ENCODE results near the gene CXADR. TPM values are rescaled to one million over a fixed set of nuclear protein-coding genes. Genes with fewer than 3 reads are reported as not detected.

The CXADR gene
- total and polyA plus RNA-seq, 5 donors from 2014 or later: 0.07 to 1.1 (median 0.25) TPM

DNA sequence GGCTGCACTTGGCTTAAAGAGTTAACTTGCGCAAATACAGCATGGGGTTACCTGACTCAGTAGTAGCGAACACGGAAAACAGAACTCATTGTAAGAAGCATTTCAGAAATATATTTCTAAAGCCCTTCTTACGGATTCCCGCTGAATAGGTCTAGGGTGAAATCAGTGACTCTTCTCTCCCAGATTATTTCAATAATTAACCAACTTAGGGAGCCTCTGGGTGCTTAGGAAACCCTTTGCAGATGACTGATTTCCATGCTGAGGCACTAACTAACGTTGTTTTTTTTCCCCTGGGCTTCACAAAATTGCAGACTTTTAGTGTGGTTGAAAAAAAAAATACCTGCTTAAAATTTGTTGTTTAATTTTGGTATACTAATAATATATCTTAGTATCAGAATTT is 59.6 kb downstream of the CXADR start:
- Histone ChIP-seq H3K36me3 (ENCODE audit: control insufficient read depth, insufficient read depth, low read length) (no peaks in the 10 kb centered on the region), H3K9me3 (ENCODE audit: control insufficient read depth in 2 of 2, low read length in 2 of 2) (no peaks in the 10 kb centered on the region), H3K4me1 (ENCODE audit: control insufficient read depth, insufficient read depth, low read length, poor library complexity, severe bottlenecking) (no peaks in the 10 kb centered on the region), H3K27me3 (ENCODE audit: control insufficient read depth, insufficient read depth, low read length) (peaks cover 3% of the 10 kb centered on the region), H3K4me3 (ENCODE audit: low read depth, low read length) (no peak overlapping the region), H3K27ac (ENCODE audit: insufficient read depth, low read length, poor library complexity, severe bottlenecking) (no peak overlapping the region)
- Mint-ChIP-seq H3K27ac (no peak overlapping the region), H3K4me3 (no peak overlapping the region), H3K36me3 (no peaks in the 10 kb centered on the region), H3K4me1 (no peaks in the 10 kb centered on the region), H3K27me3 (peaks cover 16% of the 10 kb centered on the region), H3K9me3 (no peaks in the 10 kb centered on the region)
- no peak for ATAC-seq (ENCODE audit: low read depth in 2 of 2)
- no peak for DNase-seq

DNA sequence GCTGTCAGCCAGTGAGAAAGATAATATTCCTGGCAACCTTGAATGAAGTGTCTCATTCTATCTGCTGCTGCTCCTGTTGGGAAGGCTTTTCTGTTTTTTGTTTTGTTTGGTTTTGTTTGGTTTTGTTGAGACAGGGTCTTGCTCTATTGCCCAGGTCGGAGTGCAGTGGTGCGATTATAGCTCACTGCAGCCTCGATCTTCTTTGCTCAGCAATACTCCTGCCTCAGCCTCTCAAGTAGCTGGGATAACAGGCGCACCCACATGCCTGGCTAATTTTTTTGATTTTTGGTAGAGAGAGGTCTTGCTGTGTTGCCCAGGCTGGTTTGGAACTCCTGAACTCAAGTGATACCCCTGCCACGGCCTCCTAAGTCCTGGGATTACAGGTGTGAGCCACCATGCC is 62.2 kb downstream of the CXADR start:
- Mint-ChIP-seq H3K27me3 (peaks cover 16% of the 10 kb centered on the region), H3K4me1 (no peaks in the 10 kb centered on the region), H3K9me3 (no peaks in the 10 kb centered on the region), H3K36me3 (no peaks in the 10 kb centered on the region), H3K4me3 (no peak overlapping the region), H3K27ac (no peak overlapping the region)
- H3K36me3 ChIP-seq (ENCODE audit: control insufficient read depth, insufficient read depth, low read length): no peaks in the 10 kb centered on the region
- ATAC-seq (ENCODE audit: low read depth in 2 of 2): no peak
- no peaks in the 10 kb centered on the region for H3K4me1 ChIP-seq (ENCODE audit: control insufficient read depth, insufficient read depth, low read length, poor library complexity, severe bottlenecking)
- no peaks in the 10 kb centered on the region for H3K9me3 ChIP-seq (ENCODE audit: control insufficient read depth in 2 of 2, low read length in 2 of 2)
- no peak overlapping the region for H3K27ac ChIP-seq (ENCODE audit: insufficient read depth, low read length, poor library complexity, severe bottlenecking)
- no peak for DNase-seq
- H3K27me3 ChIP-seq (ENCODE audit: control insufficient read depth, insufficient read depth, low read length): peaks cover 3% of the 10 kb centered on the region
- H3K4me3 ChIP-seq (ENCODE audit: low read depth, low read length): no peak overlapping the region

DNA sequence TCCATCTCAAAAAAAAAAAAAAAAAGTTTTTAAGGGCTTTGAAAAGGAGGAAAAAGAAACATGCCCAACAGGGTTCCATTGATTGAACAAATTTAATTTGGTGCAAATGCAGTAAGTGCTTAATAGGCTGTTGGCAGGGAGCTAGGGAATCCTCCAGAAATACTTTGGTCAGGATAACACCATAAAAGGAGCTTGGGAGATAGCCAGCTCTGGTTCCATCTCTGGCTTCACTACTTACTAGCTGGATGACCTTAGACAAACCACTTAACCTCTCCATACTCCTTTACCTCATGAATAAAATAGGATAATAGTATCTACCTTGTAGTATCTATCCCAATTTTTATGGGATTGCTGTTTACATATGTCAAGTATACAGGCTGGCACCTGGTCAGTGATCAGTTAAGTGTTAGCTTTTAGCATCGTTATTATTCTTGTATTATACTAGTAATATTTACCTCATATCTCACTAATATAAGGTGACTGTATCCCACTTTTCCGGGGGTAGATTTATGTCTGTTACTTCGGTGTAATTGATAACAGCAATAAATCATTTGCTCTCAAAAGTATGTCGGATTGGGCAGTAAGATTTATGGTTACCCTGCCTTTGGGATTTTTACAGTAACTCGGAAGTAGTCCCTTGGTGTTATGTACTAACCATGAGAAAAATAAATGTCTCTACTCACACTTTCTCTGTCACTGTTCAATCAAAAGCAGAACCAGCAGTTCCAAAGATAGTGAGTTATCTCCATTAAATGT is 63.4 kb downstream of the CXADR start:
- H3K9me3 ChIP-seq (ENCODE audit: control insufficient read depth in 2 of 2, low read length in 2 of 2): no peaks in the 10 kb centered on the region

GRCh38 chr21:17577701-17578100 is 64.9 kb downstream of the CXADR start:
- no peak overlapping the region for H3K4me3 ChIP-seq (ENCODE audit: low read depth, low read length)
- no peaks in the 10 kb centered on the region for H3K4me1 Mint-ChIP-seq

More for the DNA sequence above, 63.4 kb downstream of the CXADR start:
- peaks cover 16% of the 10 kb centered on the region for H3K27me3 Mint-ChIP-seq
- no peak overlapping the region for H3K4me3 Mint-ChIP-seq
- Histone ChIP-seq H3K36me3 (ENCODE audit: control insufficient read depth, insufficient read depth, low read length) (no peaks in the 10 kb centered on the region), H3K4me1 (ENCODE audit: control insufficient read depth, insufficient read depth, low read length, poor library complexity, severe bottlenecking) (no peaks in the 10 kb centered on the region), H3K4me3 (ENCODE audit: low read depth, low read length) (no peak overlapping the region), H3K27me3 (ENCODE audit: control insufficient read depth, insufficient read depth, low read length) (peaks cover 3% of the 10 kb centered on the region), H3K27ac (ENCODE audit: insufficient read depth, low read length, poor library complexity, severe bottlenecking) (no peak overlapping the region)
- no peak for DNase-seq
- H3K27ac Mint-ChIP-seq: no peak overlapping the region
- H3K9me3 Mint-ChIP-seq: no peaks in the 10 kb centered on the region
- no peaks in the 10 kb centered on the region for H3K36me3 Mint-ChIP-seq
- H3K4me1 Mint-ChIP-seq: no peaks in the 10 kb centered on the region
- ATAC-seq (ENCODE audit: low read depth in 2 of 2): no peak

DNA sequence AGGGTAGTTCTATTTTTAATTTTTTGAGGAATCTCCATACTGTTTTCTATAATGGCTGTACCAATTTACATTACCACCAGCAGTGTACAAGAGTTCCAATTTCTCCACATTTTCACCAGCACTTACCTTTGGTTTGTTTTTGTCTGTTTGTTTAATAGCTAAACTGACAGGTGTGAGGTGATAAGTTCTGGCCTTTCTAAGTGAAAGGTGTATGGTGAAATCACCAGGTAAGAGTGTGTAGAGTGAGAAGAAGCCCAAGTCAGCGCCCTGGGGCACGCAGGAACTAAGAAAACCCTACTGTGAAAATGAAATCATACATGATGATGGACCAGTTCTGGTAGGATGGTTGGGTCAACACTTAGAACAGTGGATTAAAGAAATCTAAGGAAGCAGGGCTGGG is 65.3 kb downstream of the CXADR start:
- no peak overlapping the region for H3K27ac Mint-ChIP-seq
- no peak overlapping the region for H3K4me3 Mint-ChIP-seq
- peaks cover 3% of the 10 kb centered on the region for H3K27me3 ChIP-seq (ENCODE audit: control insufficient read depth, insufficient read depth, low read length)
- H3K9me3 ChIP-seq (ENCODE audit: control insufficient read depth in 2 of 2, low read length in 2 of 2): no peaks in the 10 kb centered on the region
- ATAC-seq (ENCODE audit: low read depth in 2 of 2) (no peak), DNase-seq (no peak)
- no peak overlapping the region for H3K27ac ChIP-seq (ENCODE audit: insufficient read depth, low read length, poor library complexity, severe bottlenecking)
- H3K4me1 ChIP-seq (ENCODE audit: control insufficient read depth, insufficient read depth, low read length, poor library complexity, severe bottlenecking): no peaks in the 10 kb centered on the region
- H3K36me3 Mint-ChIP-seq: no peaks in the 10 kb centered on the region
- no peak overlapping the region for H3K4me3 ChIP-seq (ENCODE audit: low read depth, low read length)
- peaks cover 18% of the 10 kb centered on the region for H3K27me3 Mint-ChIP-seq
- no peaks in the 10 kb centered on the region for H3K36me3 ChIP-seq (ENCODE audit: control insufficient read depth, insufficient read depth, low read length)
- peaks cover 0 to 3% (median 0%) of the 10 kb centered on the region in 7 donors for H3K9me3 Mint-ChIP-seq
- H3K4me1 Mint-ChIP-seq: no peaks in the 10 kb centered on the region

More at GRCh38 chr21:17577701-17578100, 64.9 kb downstream of the CXADR start:
- no peaks in the 10 kb centered on the region for H3K4me1 ChIP-seq (ENCODE audit: control insufficient read depth, insufficient read depth, low read length, poor library complexity, severe bottlenecking)
- Mint-ChIP-seq H3K36me3 (no peaks in the 10 kb centered on the region), H3K27me3 (peaks cover 21% of the 10 kb centered on the region), H3K27ac (no peak overlapping the region), H3K9me3 (peaks cover 0 to 3% (median 0%) of the 10 kb centered on the region in 7 donors), H3K4me3 (no peak overlapping the region)
- peaks cover 3% of the 10 kb centered on the region for H3K27me3 ChIP-seq (ENCODE audit: control insufficient read depth, insufficient read depth, low read length)
- H3K27ac ChIP-seq (ENCODE audit: insufficient read depth, low read length, poor library complexity, severe bottlenecking): no peak overlapping the region
- H3K36me3 ChIP-seq (ENCODE audit: control insufficient read depth, insufficient read depth, low read length): no peaks in the 10 kb centered on the region
- H3K9me3 ChIP-seq (ENCODE audit: control insufficient read depth in 2 of 2, low read length in 2 of 2): no peaks in the 10 kb centered on the region
- DNase-seq (no peak), ATAC-seq (ENCODE audit: low read depth in 2 of 2) (no peak)

DNA sequence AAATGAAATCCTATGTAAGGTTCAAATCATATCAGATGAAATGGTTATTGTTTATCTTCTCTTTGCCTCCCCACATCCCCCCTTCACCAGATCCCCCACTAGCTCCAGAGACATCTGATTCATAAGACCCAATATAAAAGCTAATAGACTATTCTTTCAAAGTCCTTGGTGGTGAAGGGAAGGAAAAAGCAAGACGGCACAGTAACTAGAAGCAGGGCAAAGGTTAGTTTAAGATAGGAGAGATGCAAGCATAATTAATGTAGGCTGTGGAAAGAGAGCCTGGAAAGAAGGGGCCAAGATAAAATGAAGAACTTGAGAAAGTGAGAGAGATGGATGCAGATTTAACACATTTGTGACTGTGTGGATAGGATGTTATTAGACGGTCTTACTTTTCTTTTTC is 66.0 kb downstream of the CXADR start:
- H3K36me3 Mint-ChIP-seq: no peaks in the 10 kb centered on the region
- no peak for ATAC-seq (ENCODE audit: low read depth in 2 of 2)
- H3K9me3 Mint-ChIP-seq: peaks cover 0 to 3% (median 0%) of the 10 kb centered on the region in 7 donors
- no peak overlapping the region for H3K27ac ChIP-seq (ENCODE audit: insufficient read depth, low read length, poor library complexity, severe bottlenecking)
- no peaks in the 10 kb centered on the region for H3K4me1 ChIP-seq (ENCODE audit: control insufficient read depth, insufficient read depth, low read length, poor library complexity, severe bottlenecking)
- no peak overlapping the region for H3K27ac Mint-ChIP-seq
- H3K27me3 ChIP-seq (ENCODE audit: control insufficient read depth, insufficient read depth, low read length): peaks cover 3% of the 10 kb centered on the region
- H3K4me1 Mint-ChIP-seq: no peaks in the 10 kb centered on the region
- H3K9me3 ChIP-seq (ENCODE audit: control insufficient read depth in 2 of 2, low read length in 2 of 2): no peaks in the 10 kb centered on the region
- H3K27me3 Mint-ChIP-seq: peaks cover 18% of the 10 kb centered on the region
- H3K4me3 ChIP-seq (ENCODE audit: low read depth, low read length): no peak overlapping the region
- H3K36me3 ChIP-seq (ENCODE audit: control insufficient read depth, insufficient read depth, low read length): no peaks in the 10 kb centered on the region
- no peak overlapping the region for H3K4me3 Mint-ChIP-seq
- DNase-seq: no peak

- peaks cover 0 to 3% (median 0%) of the 10 kb centered on the region in 7 donors for H3K9me3 Mint-ChIP-seq
- ATAC-seq (ENCODE audit: low read depth in 2 of 2): no peak
- no peak overlapping the region for H3K27ac Mint-ChIP-seq
These were observed 67.5 kb downstream of the CXADR start for GRCh38 chr21:17580319-17580718.

GRCh38 chr21:17583898-17584297 is 71.1 kb downstream of the CXADR start:
- no peak overlapping the region for H3K4me3 ChIP-seq (ENCODE audit: low read depth, low read length)
- H3K4me1 Mint-ChIP-seq: no peaks in the 10 kb centered on the region
- no peaks in the 10 kb centered on the region for H3K27me3 ChIP-seq (ENCODE audit: control insufficient read depth, insufficient read depth, low read length)
- no peak for ATAC-seq (ENCODE audit: low read depth in 2 of 2)
- DNase-seq: no peak
- peaks cover 11% of the 10 kb centered on the region for H3K27me3 Mint-ChIP-seq
- H3K36me3 Mint-ChIP-seq: no peaks in the 10 kb centered on the region
- no peaks in the 10 kb centered on the region for H3K4me1 ChIP-seq (ENCODE audit: control insufficient read depth, insufficient read depth, low read length, poor library complexity, severe bottlenecking)
- no peaks in the 10 kb centered on the region for H3K36me3 ChIP-seq (ENCODE audit: control insufficient read depth, insufficient read depth, low read length)
- no peak overlapping the region for H3K27ac ChIP-seq (ENCODE audit: insufficient read depth, low read length, poor library complexity, severe bottlenecking)
- H3K4me3 Mint-ChIP-seq: no peak overlapping the region
- no peaks in the 10 kb centered on the region for H3K9me3 ChIP-seq (ENCODE audit: control insufficient read depth in 2 of 2, low read length in 2 of 2)
- no peak overlapping the region for H3K27ac Mint-ChIP-seq
- H3K9me3 Mint-ChIP-seq: peaks cover 0 to 3% (median 0%) of the 10 kb centered on the region in 7 donors

More at GRCh38 chr21:17580319-17580718, 67.5 kb downstream of the CXADR start:
- Histone ChIP-seq H3K27me3 (ENCODE audit: control insufficient read depth, insufficient read depth, low read length) (peaks cover 3% of the 10 kb centered on the region), H3K9me3 (ENCODE audit: control insufficient read depth in 2 of 2, low read length in 2 of 2) (no peaks in the 10 kb centered on the region), H3K4me1 (ENCODE audit: control insufficient read depth, insufficient read depth, low read length, poor library complexity, severe bottlenecking) (no peaks in the 10 kb centered on the region), H3K4me3 (ENCODE audit: low read depth, low read length) (no peak overlapping the region), H3K36me3 (ENCODE audit: control insufficient read depth, insufficient read depth, low read length) (no peaks in the 10 kb centered on the region), H3K27ac (ENCODE audit: insufficient read depth, low read length, poor library complexity, severe bottlenecking) (no peak overlapping the region)
- H3K27me3 Mint-ChIP-seq: peaks cover 18% of the 10 kb centered on the region
- no peak for DNase-seq
- no peak overlapping the region for H3K4me3 Mint-ChIP-seq
- H3K4me1 Mint-ChIP-seq: no peaks in the 10 kb centered on the region
- H3K36me3 Mint-ChIP-seq: no peaks in the 10 kb centered on the region

Measured in CD4-positive, CD25-positive, alpha-beta regulatory T cell (primary cell).